ENCODE measurements around the gene GPR171.
"Not testable (repeated sequence)": the region's sequence is repeated elsewhere in the genome, so short reads cannot be mapped to it uniquely, and the experiment has no call there.

GPR171 gene, protein sequence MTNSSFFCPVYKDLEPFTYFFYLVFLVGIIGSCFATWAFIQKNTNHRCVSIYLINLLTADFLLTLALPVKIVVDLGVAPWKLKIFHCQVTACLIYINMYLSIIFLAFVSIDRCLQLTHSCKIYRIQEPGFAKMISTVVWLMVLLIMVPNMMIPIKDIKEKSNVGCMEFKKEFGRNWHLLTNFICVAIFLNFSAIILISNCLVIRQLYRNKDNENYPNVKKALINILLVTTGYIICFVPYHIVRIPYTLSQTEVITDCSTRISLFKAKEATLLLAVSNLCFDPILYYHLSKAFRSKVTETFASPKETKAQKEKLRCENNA

GRCh38 chr3:151203051-151203420 is at the start of gene GPR171:
Gene GPR171 (minus strand): TSS chr3:151203216. CDS start chr3:151199386, 3,830 bp downstream.
- DNase-seq, result peak; percentile 59

DNA sequence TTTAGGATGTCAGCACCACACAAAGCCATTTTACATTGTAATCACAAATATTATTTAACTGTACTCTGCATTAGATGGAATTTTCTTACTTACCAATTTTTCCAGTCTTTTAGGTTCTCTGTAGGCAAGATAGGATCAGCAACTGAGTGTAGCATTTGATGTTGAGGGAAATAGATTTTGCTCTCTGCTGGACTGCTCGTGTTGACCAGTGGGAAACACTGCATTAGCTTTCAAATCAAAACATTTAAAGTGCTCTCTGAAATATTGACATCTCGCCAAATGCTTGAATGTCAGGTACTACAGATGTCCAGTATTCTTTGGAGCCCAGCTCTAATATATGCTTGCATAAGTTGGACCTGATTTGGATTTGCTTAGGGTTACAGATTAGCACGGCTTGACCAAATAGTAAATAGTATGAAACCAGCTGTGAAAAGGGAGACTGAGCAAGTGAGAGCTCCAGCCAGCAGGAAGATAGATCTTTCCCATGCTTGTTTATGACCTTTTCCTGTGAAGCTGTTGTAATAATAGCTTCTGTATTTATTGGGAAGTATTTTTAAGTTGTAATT is 45.8 kb upstream of the GPR171 start:
- no peak for DNase-seq

- not testable (repeated sequence) for DNase-seq
Observed at GRCh38 chr3:151242006-151242405, 39.0 kb upstream of the GPR171 start.

DNA sequence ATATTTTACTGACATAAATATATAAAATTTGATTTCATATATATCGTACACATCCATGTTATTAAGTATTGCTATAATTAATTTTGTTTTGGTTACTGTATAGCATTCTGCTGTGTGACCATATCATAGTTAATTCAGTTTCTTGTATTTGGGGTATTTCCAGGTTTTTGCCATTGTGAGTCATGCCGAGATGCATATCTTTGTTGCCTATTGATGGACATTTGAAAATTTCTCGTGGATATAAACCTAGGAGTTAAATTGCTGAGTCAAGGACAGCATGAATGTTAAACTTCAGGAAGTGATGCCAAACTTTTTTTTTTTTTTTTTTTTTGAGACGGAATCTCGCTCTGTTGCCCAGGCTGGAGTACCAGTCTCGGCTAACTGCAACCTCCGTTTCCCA is 33.7 kb upstream of the GPR171 start:
- no peak for DNase-seq

GRCh38 chr3:151236316-151236715 is 33.3 kb upstream of the GPR171 start:
- no peak for DNase-seq

DNA sequence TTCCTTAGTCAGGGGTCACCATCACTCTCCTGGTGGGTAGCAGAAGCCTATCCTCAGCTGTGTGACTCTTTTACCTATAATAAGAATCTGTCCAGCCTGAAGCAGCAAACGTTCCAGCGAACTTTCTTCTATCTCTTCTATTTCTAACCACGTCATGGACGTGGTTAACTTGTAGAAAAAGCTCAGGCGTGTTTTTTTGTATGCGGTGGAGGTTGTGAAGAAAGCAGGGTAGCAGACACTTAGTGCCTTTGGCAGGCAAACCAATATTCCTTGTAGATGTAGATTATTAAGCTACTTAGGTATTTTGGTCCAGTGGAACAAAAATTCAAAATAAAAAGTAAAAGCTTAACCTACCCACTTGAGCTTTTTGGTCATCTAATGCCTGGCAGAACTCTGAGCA is 31.8 kb upstream of the GPR171 start:
- DNase-seq, result no peak

GRCh38 chr3:151232991-151233390 is 30.0 kb upstream of the GPR171 start:
- DNase-seq, result no peak

DNA sequence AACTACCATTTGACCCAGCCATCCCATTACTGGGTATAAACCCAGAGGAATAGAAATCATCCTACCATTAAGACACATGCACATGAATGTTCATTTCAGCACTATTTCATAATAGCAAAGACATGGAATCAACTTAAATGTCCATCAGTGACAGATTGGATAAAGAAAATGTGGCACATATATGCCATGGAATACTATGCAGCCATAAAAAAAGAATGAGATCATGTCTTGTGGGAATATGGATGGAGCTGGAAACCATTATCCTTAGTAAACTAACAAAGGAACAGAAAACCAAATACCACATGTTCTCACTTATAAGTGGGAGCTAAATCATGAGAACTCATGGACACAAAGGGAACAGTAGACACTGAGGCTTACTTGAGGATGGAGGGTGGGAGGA is 29.4 kb upstream of the GPR171 start:
- DNase-seq, result not testable (repeated sequence)

DNA sequence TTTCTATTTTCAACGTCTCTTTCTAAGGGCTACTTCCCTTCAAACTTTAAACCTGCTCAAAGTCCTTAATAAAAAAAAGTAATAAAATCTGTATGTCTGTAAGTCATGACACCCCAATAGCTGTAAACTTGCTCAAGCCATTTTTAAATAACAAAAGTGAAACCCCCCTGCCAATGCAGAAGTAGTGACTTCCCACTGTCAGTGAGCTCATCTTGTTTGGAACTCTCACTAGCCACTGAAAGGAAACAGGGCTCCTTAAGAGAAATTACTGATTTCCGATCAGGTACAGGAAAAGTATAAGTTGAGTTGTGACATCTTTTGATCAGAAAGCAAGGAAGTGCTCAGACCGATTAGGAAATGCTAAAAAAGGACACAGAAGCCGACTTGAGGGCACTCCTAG is 27.6 kb upstream of the GPR171 start:
- DNase-seq, result no peak

DNA sequence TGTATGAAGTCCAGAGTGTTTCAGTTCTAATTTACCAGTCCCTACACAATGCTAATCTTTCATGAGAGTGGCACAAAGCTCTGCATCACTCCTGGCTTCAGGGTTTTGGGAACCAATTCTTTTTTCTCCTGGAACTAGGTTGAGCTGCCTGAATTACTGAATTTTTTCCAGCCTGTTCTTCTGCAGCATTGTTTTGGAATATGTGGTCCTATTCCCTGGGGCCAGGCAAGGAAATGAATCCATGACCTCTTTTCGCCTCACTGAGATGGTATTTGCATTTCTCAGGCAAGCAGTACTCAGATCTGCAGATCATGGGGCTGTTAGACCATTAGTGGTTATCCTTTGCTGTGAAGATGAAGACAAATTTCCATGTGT is 25.6 kb upstream of the GPR171 start:
- DNase-seq, result no peak

DNA sequence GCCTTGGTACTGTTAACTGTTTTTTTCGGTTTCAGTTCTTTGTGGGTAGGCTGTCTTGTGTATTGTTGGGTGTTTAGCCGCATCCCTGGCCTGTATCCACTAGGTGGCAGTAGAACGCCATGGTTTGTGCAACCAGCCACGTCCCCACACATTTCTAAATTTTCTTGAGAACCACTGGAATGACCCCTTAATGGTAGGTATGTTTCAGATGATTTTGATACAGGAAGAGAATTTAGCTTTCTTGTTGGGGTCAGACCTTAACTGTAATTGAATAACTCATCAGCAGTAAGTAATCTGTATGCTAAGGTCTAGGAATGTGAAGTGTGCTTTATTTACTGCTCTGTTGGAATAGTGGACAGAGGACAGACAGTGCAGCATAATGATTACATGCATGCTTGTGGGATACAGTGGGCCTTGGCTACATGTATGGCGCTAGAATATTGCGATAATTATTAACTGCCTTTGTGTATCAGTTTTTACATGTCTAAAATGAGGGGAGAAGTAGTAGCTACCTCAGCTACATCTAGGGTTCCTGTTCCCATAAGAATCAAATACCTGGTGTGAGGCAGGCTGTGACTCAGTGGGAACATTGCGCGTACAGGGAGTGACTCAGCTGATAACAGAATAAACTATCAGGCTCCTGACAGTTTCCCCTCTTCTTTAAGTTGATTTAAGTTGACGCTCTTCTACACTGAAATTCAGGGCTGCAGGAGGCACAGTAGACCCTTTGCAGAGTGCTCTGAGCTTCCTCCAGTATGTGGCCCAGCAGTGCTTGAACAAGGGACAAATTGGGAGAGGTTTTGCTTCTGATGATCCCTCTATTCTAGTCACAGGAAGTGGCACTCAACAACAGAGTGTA is 25.0 kb upstream of the GPR171 start:
- peak; percentile 81 for DNase-seq

DNA sequence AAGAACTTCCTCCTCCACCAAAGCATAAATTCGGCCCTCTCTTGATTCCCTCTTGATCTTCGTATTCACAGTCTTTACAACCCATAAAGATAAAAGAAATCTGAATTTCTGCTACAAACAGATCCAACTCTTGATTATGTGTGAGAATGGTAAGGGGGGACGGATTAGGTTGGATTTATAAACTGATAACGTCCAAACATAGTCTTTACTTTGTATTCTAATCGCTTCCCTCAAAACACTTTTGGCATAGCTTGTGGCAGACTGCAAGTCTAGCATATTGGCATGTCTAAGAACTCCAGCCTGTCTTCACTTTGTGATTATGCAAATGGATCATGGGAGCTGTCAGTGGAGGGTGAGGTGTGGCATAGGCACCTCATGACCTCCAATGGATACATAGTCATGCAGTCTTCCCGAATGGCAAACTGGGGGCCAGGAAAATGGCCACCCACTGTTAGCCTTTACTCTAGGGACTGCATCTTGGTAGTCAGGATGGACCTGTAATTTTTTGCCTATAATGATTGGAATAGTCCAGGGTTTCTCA is 24.3 kb upstream of the GPR171 start:
- no peak for DNase-seq

GRCh38 chr3:151226825-151227224 is 23.8 kb upstream of the GPR171 start:
- no peak for DNase-seq

GRCh38 chr3:151226088-151226563 is 23.1 kb upstream of the GPR171 start:
- no peak for DNase-seq

GRCh38 chr3:151225040-151225975 is 22.3 kb upstream of the GPR171 start:
- no peak for DNase-seq

- no peak for DNase-seq
Observed at GRCh38 chr3:151224268-151224866, 21.4 kb upstream of the GPR171 start.

DNA sequence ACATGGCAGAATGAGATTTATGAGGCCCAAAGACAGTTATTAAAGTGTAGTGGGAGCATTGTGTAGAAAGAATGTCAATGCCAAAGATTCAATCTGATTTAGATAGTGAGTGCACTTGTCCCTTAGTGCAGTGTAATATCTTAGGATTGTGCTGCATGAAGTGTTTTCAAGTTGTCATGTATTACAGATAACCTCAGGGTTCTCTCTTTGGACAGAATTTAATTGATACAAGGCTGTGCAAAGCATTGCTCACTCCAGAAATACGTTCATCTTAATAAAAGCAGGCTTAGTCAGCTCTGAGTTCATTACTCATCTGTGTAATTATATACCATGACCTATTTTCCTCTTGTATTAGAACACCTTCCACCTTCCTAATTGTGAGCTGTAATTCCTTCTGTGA is 16.0 kb upstream of the GPR171 start:
- DNase-seq, result no peak

DNA sequence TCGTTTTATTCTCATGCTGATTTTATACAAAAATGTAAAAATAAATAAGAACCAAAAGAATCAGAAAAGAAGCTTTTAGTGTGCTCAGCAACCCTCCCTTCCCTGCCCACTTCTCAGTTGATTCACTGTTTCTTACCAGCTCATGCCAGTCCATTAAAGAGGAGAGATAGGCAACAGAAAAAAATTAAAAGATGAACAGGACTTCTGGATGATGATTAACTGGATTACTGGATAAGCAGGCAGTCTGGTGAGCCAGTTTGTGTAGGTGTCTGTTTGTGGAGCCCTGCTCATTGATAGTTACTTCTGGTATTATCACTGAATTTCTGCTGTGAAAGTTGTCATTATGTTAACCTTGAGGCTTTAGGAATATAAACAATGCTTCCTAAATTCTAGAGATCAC is 15.1 kb upstream of the GPR171 start:
- no peak for DNase-seq

- no peak for DNase-seq
Observed at GRCh38 chr3:151216641-151217607, 13.9 kb upstream of the GPR171 start.

GRCh38 chr3:151214459-151214858 is 11.4 kb upstream of the GPR171 start:
- no peak for DNase-seq

GRCh38 chr3:151213881-151214280 is 10.9 kb upstream of the GPR171 start:
- no peak for DNase-seq
